ENCODE measurements around the gene OR4Q2.
"Not testable (repeated sequence)": the region's sequence is repeated elsewhere in the genome, so short reads cannot be mapped to it uniquely, and the experiment has no call there.

Gene OR4Q2

DNA sequence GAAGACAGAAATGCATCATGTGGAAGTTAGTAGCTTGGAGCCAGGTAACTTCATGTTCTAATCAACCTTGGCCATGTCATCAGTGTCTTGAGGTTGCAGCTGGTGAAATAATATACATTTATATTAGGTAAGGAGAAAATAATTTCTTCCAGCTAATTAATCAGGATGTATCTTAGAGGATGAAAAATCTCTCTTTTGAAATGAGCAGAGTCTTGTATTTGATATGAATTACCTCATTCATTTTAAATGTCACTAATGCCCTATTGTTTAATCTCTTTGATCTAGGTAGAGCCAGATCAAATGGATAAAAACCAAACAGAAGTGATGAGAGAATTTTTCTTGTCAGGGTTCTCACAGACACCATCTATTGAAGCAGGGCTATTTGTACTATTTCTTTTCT is at the start of gene OR4Q2:
Gene OR4Q2 (plus strand): TSS at position 301 of the 400 bp plus-strand sequence.
- DNase-seq (ENCODE audit: low spot score) = no peak

GRCh38 chr14:19969735-19970134 is 32.2 kb upstream of the OR4Q2 start:
- DNase-seq (ENCODE audit: low spot score) = not testable (repeated sequence)

- no peak for DNase-seq (ENCODE audit: low spot score)
Measured at GRCh38 chr14:19974844-19975243, 27.1 kb upstream of the OR4Q2 start.

DNA sequence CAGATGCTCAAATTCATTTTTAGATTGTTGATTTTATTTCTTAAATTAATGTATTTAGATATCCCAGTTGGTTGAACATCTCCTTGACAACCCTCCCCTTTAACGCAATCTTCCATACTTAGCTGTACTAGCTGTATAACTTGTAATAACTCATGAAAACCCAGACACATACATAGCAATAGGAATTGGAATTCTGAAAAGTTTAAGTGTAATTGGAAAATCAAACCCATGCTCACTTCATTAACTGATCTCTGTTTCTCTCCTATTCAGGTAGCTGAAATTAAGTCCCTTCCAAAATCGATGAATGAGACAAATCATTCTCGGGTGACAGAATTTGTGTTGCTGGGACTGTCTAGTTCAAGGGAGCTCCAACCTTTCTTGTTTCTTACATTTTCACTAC is 26.7 kb upstream of the OR4Q2 start, which contains the start of gene OR4K15:
Gene OR4K15 (plus strand): TSS at position 301 of the 400 bp plus-strand sequence. CDS start 0 bp downstream, at position 301.
- no peak for DNase-seq (ENCODE audit: low spot score)

- DNase-seq (ENCODE audit: low spot score) = no peak
Measured at GRCh38 chr14:19993438-19993837, 8.5 kb upstream of the OR4Q2 start.

DNA sequence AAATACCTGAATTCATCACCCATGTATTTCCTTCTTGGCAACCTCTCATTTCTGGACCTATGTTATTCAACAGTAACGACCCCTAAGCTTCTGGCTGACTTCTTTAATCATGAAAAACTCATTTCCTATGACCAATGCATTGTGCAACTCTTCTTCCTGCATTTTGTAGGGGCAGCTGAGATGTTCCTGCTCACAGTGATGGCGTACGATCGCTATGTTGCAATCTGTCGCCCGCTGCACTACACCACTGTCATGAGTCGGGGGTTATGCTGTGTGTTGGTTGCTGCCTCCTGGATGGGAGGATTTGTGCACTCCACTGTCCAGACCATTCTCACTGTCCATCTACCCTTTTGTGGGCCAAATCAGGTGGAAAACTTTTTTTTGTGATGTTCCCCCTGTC is 356 bp downstream of the OR4Q2 start:
- DNase-seq (ENCODE audit: low spot score) = no peak

- DNase-seq (ENCODE audit: low spot score) = no peak
Measured at GRCh38 chr14:20008156-20008555, 6.2 kb downstream of the OR4Q2 start.

GRCh38 chr14:20019257-20019865 is 17.4 kb downstream of the OR4Q2 start, which contains the start of gene OR4K14:
OR4K14 (minus strand) TSS chr14:20019307; CDS start chr14:20015193, 4,114 bp downstream.
- no peak for DNase-seq (ENCODE audit: low spot score)

DNA sequence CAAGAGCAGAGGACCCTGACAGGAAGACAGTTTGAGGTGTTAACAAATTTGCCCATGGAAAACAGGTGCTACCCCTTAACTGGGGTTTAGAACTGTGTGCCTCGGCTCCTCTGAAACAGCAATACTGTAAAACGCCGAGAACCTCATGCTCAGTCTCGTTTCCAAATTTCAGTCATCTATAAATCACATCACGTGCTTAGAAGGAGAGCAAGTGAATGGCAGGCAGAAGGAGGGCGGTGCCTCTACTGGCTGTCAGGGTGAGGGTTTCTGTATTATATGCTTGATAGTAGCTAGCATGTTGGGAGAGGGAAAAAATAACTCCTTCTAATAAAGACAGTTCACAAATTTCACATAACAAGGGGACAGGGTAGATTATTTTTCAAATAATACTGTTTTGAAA is 29.1 kb downstream of the OR4Q2 start:
- DNase-seq (ENCODE audit: low spot score) = no peak

DNA sequence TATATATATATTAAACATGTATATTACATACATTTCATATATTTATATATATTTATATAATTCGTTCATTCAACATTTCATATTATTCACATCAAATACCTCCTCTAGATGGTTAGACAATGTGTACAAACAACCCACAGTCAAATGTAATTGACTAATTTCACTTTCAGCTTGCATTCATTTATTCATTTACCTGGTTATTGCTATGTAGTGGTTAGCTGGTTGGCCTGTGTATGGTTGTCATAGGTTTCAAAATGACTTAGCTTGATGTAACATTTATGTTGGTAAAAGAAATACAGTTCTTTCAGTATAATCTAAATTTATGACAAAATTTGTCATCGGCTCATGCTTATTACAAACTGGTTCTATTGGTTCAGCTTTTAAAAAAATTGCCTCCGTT is 33.5 kb downstream of the OR4Q2 start:
- DNase-seq (ENCODE audit: low spot score) = no peak

DNA sequence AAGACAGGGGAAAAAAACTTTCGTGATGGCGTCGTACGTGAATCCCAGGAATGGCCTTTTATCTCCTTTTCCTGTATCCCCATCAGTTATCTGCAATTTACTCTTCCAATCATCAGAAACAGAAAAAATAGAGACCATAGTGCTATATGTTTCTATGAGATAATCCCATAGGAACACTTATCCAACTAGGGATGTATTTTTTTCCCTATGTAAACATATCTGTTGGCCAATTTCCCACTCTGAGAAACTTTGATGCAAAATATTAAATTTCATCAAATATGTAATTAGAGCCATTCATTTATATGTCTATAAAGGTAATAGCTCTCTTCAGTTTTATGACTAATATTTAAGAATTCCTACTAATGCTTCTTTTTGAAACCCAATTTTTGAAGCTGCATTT is 34.0 kb downstream of the OR4Q2 start, which contains the start of gene OR4K13:
Gene OR4K13 (minus strand): TSS at position 101 of the 400 bp plus-strand sequence. CDS start 1,280 bp downstream, outside the sequence.
- no peak for DNase-seq (ENCODE audit: low spot score)

DNA sequence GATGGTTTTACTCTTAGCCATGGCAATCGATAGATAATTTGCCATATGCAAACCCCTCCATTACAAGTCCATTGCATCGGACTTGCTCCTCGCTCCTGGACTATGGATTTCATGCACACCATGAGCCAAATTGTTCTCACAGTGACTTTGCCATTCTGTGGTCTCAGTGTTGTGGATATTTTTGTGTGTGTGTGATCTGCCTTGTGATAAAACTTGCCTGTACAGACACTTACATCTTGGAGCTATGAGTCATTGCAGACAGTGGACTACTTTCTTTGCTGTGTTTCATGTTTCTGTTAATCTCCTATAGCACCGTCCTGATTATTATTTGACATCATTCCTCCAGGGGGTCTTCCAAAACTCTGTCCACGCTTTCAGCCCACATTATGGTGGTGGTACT is 42.3 kb downstream of the OR4Q2 start:
- no peak for DNase-seq (ENCODE audit: low spot score)

DNA sequence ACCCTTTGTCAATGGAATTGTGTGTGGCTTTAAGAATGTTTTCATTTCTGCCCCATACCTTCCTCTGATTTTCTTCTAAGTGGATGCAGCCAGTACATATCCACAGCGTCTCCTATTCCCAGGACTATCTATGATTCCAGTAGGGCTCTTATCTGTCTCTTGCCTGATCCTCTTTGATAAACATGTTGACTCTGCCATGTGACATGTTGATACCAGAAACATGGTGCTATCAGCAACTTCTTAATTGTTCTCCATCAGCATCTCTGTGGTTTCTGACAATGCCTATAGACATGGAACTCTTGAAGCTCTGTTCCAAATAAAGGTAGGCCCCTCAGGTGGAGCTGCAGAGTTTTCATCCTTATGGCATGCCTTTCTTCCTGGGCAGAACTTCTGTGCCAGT is 46.2 kb downstream of the OR4Q2 start:
- no peak for DNase-seq (ENCODE audit: low spot score)
